HCT116 (cell line): Measurements from ENCODE around the gene FBXL17. TPM values are rescaled to one million over a fixed set of nuclear protein-coding genes. Genes with fewer than 3 reads are reported as not detected.

Experiments used
- ATAC-seq: fragments of 200-7000 bp; cut with Tn5 transposase; 2 replicates; pipeline ENCODE4 v1.9.1; 2020; ENCODE audit warnings: mild to moderate bottlenecking, moderate library complexity
- BruUV-seq: library from RNA; stranded (reverse); fragments of 400-500 nt; replicated peaks from 2 replicates; lab custom pipeline; 2021; lab: Mats Ljungman, UMichigan
- CTCF ChIA-PET: fragments of 300-600 bp; sonication (Branson Sonifier 250); formaldehyde crosslinking; loops from one replicate; lab custom pipeline; 2021; ENCODE audit warnings: antibody characterized with exemption; lab: Charles Lee
- POLR2A ChIA-PET: fragments of 300-600, 350-600 bp; sonication (Branson Sonifier 250); formaldehyde crosslinking; loops from one replicate; lab custom pipeline; 2021; ENCODE audit warnings: antibody characterized with exemption; lab: Charles Lee
- RAD21 ChIA-PET, 2 experiments: fragments of 300-600 bp; sonication (Branson Sonifier 250); formaldehyde crosslinking; loops; one replicate each; lab custom pipeline; 2023; ENCODE audit warnings: low total read pairs in 2 of 2; ENCODE audit not compliant: uncharacterized antibody in 2 of 2, unreplicated experiment in 2 of 2, low non-redundant PET in 1 of 2; lab: Charles Lee
- DNase-seq: peaks from one replicate; pipeline ENCODE4 v3.0.0-alpha.2; 2010; ENCODE audit warnings: low read depth, low spot score
- H2AFZ ChIP-seq: fragments of 200-600 bp; shearing (Covaris generic), sonication (generic); 2 replicates; pipeline ENCODE4 v1.6.1; 2017; ENCODE audit warnings: low read depth, mixed run types, mixed read lengths, antibody characterized with exemption, low read length; ENCODE audit not compliant: poor library complexity, severe bottlenecking
- H3K27ac ChIP-seq: 2 replicates; pipeline ENCODE4 v1.5.1; 2012; ENCODE audit warnings: low read depth, low read length
- H3K27me3 ChIP-seq: fragments of 200-600 bp; sonication (generic); 2 replicates; pipeline ENCODE4 v1.6.1; 2016; ENCODE audit warnings: mixed run types, low read length, mixed read lengths; ENCODE audit not compliant: insufficient read depth
- H3K36me3 ChIP-seq, 2 experiments: fragments of 200-500 bp in 1 of 2; fragments of 200-600 bp in 1 of 2; sonication (Bioruptor generic) in 1 of 2; sonication (generic) in 1 of 2; 2 replicates each; pipeline versions ENCODE4 v1.5.1 to v1.6.1; 2014 to 2016; ENCODE audit warnings: low read length in 2 of 2, inconsistent platforms in 1 of 2, mixed read lengths in 1 of 2, mixed run types in 1 of 2; ENCODE audit not compliant: insufficient read depth in 2 of 2, control insufficient read depth in 1 of 2
- H3K4me1 ChIP-seq, 2 experiments: fragments of 200-600 bp in 1 of 2; sonication (generic) in 1 of 2; 2 replicates each; pipeline versions ENCODE4 v1.5.1 to v1.6.1; 2012 to 2017; ENCODE audit warnings: low read length in 2 of 2, inconsistent platforms in 1 of 2, mild to moderate bottlenecking in 1 of 2, mixed read lengths in 1 of 2, mixed run types in 1 of 2, moderate library complexity in 1 of 2; ENCODE audit not compliant: insufficient read depth in 2 of 2, control insufficient read depth in 1 of 2
- H3K4me2 ChIP-seq: fragments of 200-600 bp; sonication (generic); 2 replicates; pipeline ENCODE4 v1.6.1; 2017; ENCODE audit warnings: mixed run types, low read length, mixed read lengths
- H3K4me3 ChIP-seq, 2 experiments: fragments of 200-600 bp in 1 of 2; sonication (generic) in 1 of 2; replicated peaks in 1 of 2; 2 replicates each; pipeline ENCODE4 v1.5.1; 2011 to 2016; ENCODE audit warnings: low read length in 2 of 2, control low read depth in 1 of 2, low read depth in 1 of 2, mild to moderate bottlenecking in 1 of 2, mixed read lengths in 1 of 2, mixed run types in 1 of 2
- H3K79me2 ChIP-seq: fragments of 200-600 bp; sonication (generic); 2 replicates; pipeline ENCODE4 v1.6.1; 2017; ENCODE audit warnings: mild to moderate bottlenecking, mixed run types, low read length, moderate library complexity, mixed read lengths; ENCODE audit not compliant: insufficient read depth
- H3K9ac ChIP-seq: fragments of 200-600 bp; sonication (generic); 2 replicates; pipeline ENCODE4 v1.6.1; 2016; ENCODE audit warnings: low read length, mixed read lengths
- H3K9me2 ChIP-seq: fragments of 200-600 bp; sonication (generic), shearing (Covaris generic); 2 replicates; pipeline ENCODE4 v1.6.1; 2017; ENCODE audit warnings: mixed run types, mild to moderate bottlenecking, moderate library complexity; ENCODE audit not compliant: insufficient read depth
- H3K9me3 ChIP-seq, 2 experiments: fragments of 200-500 bp in 1 of 2; fragments of 200-600 bp in 1 of 2; sonication (Bioruptor generic) in 1 of 2; sonication (generic) in 1 of 2; 2 replicates each; pipeline ENCODE4 v1.6.1; 2014 to 2017; ENCODE audit warnings: low read length in 2 of 2, mixed read lengths in 2 of 2, inconsistent platforms in 1 of 2, low read depth in 1 of 2, mild to moderate bottlenecking in 1 of 2, mixed run types in 1 of 2, moderate library complexity in 1 of 2; ENCODE audit not compliant: control insufficient read depth in 1 of 2, insufficient read depth in 1 of 2
- H4K20me1 ChIP-seq: fragments of 200-600 bp; sonication (generic), shearing (Covaris generic); 2 replicates; pipeline ENCODE4 v1.6.1; 2017; ENCODE audit warnings: mixed run types, mild to moderate bottlenecking, moderate library complexity; ENCODE audit not compliant: insufficient read depth
- CBX3 ChIP-seq: IDR thresholded peaks from 2 replicates; pipeline ENCODE4 v1.6.1; 2012; ENCODE audit warnings: low read depth
- EGR1 ChIP-seq: IDR thresholded peaks from 2 replicates; pipeline ENCODE4 v1.6.1; 2012; ENCODE audit warnings: low read depth
- ELF1 ChIP-seq: IDR thresholded peaks from 2 replicates; pipeline ENCODE4 v1.6.1; 2012; ENCODE audit warnings: low read depth, borderline replicate concordance
- FOSL1 ChIP-seq: IDR thresholded peaks from 2 replicates; pipeline ENCODE4 v1.6.1; 2012; ENCODE audit warnings: low read depth
- JUND ChIP-seq: IDR thresholded peaks from 2 replicates; pipeline ENCODE4 v1.6.1; 2012
- ZFX ChIP-seq: fragments of 450-650 bp; IDR thresholded peaks from 2 replicates; pipeline ENCODE4 v1.6.1; 2017
- ZNF274 ChIP-seq: fragments of 200-500 bp; sonication (Bioruptor generic); IDR thresholded peaks from 2 replicates; pipeline ENCODE4 v1.6.1; 2014; ENCODE audit warnings: mild to moderate bottlenecking, low read depth, low read length, inconsistent platforms
- intact Hi-C: fragments of 100-400 bp; cut with micrococcal nuclease; formaldehyde crosslinking; loops from 2 replicates; pipeline ENCODE4 v1.10.0; 2022
- total RNA-seq: library from RNA; stranded (reverse); gene quantifications from one replicate; pipeline ENCODE4 v1.2.1, GENCODE V29; 2021; ENCODE audit not compliant: unreplicated experiment
- TF ChIP-seq, protein P1 (sequence below): IDR thresholded peaks from 2 replicates; pipeline ENCODE4 v1.6.1; 2012
- TF ChIP-seq, protein P2 (sequence below): IDR thresholded peaks from 2 replicates; pipeline ENCODE4 v1.6.1; 2012

Gene FBXL17
- total RNA-seq, 1 experiment from 2014 or later: 9.4 TPM

DNA sequence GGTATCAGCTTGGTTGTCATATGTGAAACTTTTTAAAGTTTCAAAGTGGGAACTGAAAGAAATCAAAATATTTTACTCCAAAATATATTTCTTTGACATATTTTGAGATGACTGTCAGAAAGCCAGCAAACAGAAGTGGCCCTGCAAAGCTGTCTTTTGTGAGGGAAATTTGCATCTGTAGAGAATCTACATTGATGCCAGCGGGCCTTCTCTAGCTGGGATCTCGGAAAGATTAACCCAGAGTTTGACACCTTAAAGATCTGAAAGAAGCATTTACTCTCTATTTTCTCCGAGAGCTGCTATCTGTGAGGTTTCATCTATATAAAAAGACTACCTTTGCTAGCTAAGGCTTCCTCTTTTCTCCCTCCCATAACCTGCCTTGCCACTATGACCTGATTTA is 303.6 kb downstream of the FBXL17 start:
- Histone ChIP-seq H3K9me2 (no peaks in the 10 kb centered on the region), H3K9me3 (no peaks in the 10 kb centered on the region), H3K4me2 (no peak overlapping the region), H3K27me3 (no peaks in the 10 kb centered on the region), H3K36me3 (no peaks in the 10 kb centered on the region), H3K79me2 (no peaks in the 10 kb centered on the region), H2AFZ (no peak overlapping the region), H3K9ac (no peak overlapping the region), H3K27ac (no peak overlapping the region), H4K20me1 (no peaks in the 10 kb centered on the region), H3K4me3 (no peak overlapping the region), H3K4me1 (no peaks in the 10 kb centered on the region)
- intact Hi-C loops: no loop called here
- CTCF ChIA-PET: no interaction called here
- POLR2A ChIA-PET: no interaction called here
- RAD21 ChIA-PET: no interaction called here
- no peak for TF ChIP-seq CBX3
- TF ChIP-seq ELF1: no peak
- TF ChIP-seq, protein P1, sequence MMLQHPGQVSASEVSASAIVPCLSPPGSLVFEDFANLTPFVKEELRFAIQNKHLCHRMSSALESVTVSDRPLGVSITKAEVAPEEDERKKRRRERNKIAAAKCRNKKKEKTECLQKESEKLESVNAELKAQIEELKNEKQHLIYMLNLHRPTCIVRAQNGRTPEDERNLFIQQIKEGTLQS: no peak
- TF ChIP-seq ZNF274: no peak
- BruUV-seq: no TSS peak
- DNase-seq: no peak
- no peak for ATAC-seq

DNA sequence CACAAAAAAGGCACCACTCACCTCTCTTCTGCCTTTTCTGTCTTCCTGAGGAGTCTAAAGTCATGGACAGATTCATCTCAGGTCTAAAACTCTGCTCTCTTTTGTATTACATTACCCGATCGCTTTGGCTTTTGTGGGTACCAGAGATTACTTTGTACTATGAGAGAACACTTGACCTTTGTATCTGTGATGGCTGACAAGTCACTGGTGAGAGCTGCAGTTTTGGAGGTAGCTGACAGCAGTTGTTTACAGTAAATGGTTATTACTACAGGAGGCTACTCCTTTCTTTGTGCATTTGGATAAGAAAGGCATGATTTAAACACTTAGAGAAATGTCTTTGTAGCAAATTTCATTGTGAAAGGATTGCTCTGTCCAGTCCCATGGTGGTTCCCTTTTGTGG is 307.3 kb downstream of the FBXL17 start:
- Histone ChIP-seq H3K4me3 (no peak overlapping the region), H4K20me1 (no peaks in the 10 kb centered on the region), H3K4me1 (no peaks in the 10 kb centered on the region), H3K4me2 (no peak overlapping the region), H3K79me2 (no peaks in the 10 kb centered on the region), H3K9me3 (no peaks in the 10 kb centered on the region), H3K36me3 (no peaks in the 10 kb centered on the region), H3K27ac (no peak overlapping the region), H2AFZ (no peak overlapping the region), H3K9me2 (no peaks in the 10 kb centered on the region), H3K27me3 (no peaks in the 10 kb centered on the region), H3K9ac (no peak overlapping the region)
- ATAC-seq: no peak
- ChIA-PET CTCF (no interaction called here), POLR2A (no interaction called here), RAD21 (no interaction called here)
- BruUV-seq: no TSS peak
- no peak for DNase-seq
- intact Hi-C loops: no loop called here
- TF ChIP-seq FOSL1: no peak
- no peak for TF ChIP-seq ZFX
- TF ChIP-seq, protein P2, sequence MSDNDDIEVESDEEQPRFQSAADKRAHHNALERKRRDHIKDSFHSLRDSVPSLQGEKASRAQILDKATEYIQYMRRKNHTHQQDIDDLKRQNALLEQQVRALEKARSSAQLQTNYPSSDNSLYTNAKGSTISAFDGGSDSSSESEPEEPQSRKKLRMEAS: no peak
- no peak for TF ChIP-seq EGR1
- no peak for TF ChIP-seq JUND
